Panc1 (cell line): ENCODE data around the gene KMT2C. TPM values are rescaled to one million over a fixed set of nuclear protein-coding genes. Genes with fewer than 3 reads are reported as not detected.

Source experiments
- ATAC-seq: fragments of 200-7000 bp; cut with Tn5 transposase; 2 replicates; pipeline ENCODE4 v1.9.1; 2020; ENCODE audit warnings: mild to moderate bottlenecking, moderate library complexity
- BruUV-seq: library from RNA; stranded (reverse); fragments of 400-500 nt; replicated peaks from 2 replicates; lab custom pipeline; 2021; lab: Mats Ljungman, UMichigan
- CTCF ChIA-PET: fragments of 300-600 bp; sonication (Branson Sonifier 250); formaldehyde crosslinking; loops from one replicate; lab custom pipeline; 2022; ENCODE audit warnings: antibody characterized with exemption; lab: Charles Lee
- POLR2A ChIA-PET: fragments of 300-600 bp; sonication (Branson Sonifier 250); formaldehyde crosslinking; loops from one replicate; lab custom pipeline; 2022; ENCODE audit warnings: antibody characterized with exemption; lab: Charles Lee
- DNase-seq: peaks from one replicate; pipeline ENCODE4 v3.0.0-alpha.2; 2010; ENCODE audit warnings: low read depth, low spot score
- H3K27ac ChIP-seq: 2 replicates; pipeline ENCODE4 v1.5.1; 2011; ENCODE audit warnings: mild to moderate bottlenecking, low read length, inconsistent platforms
- H3K27me3 ChIP-seq: fragments of 200-500 bp; sonication (Bioruptor generic); 2 replicates; pipeline ENCODE4 v1.6.0; 2014; ENCODE audit warnings: low read length, inconsistent platforms; ENCODE audit not compliant: control insufficient read depth, insufficient read depth
- H3K36me3 ChIP-seq: fragments of 200-500 bp; sonication (Bioruptor generic); 2 replicates; pipeline ENCODE4 v1.5.1; 2014; ENCODE audit warnings: inconsistent platforms, mild to moderate bottlenecking, low read length, moderate library complexity; ENCODE audit not compliant: control insufficient read depth, insufficient read depth
- H3K4me1 ChIP-seq: 2 replicates; pipeline ENCODE4 v1.5.1; 2011; ENCODE audit warnings: inconsistent platforms, mild to moderate bottlenecking, low read length, moderate library complexity; ENCODE audit not compliant: control insufficient read depth, insufficient read depth
- H3K4me3 ChIP-seq, 2 experiments: 2 replicates each; pipeline ENCODE4 v1.5.1; 2011 to 2012; ENCODE audit warnings: low read depth in 2 of 2, low read length in 2 of 2, mild to moderate bottlenecking in 2 of 2, inconsistent platforms in 1 of 2, moderate library complexity in 1 of 2
- H3K9me3 ChIP-seq: fragments of 200-500 bp; sonication (Bioruptor generic); 2 replicates; pipeline ENCODE4 v1.5.1; 2014; ENCODE audit warnings: low read depth, mild to moderate bottlenecking, inconsistent platforms, low read length, moderate library complexity; ENCODE audit not compliant: control insufficient read depth, insufficient read depth
- POLR2AphosphoS5 ChIP-seq: IDR thresholded peaks from 2 replicates; pipeline ENCODE4 v1.6.1; 2012; ENCODE audit warnings: mild to moderate bottlenecking, low read depth, low read length, moderate library complexity
- SIN3A ChIP-seq: IDR thresholded peaks from 2 replicates; pipeline ENCODE4 v1.6.1; 2012; ENCODE audit warnings: low read depth, mild to moderate bottlenecking, low read length, moderate library complexity, borderline replicate concordance; ENCODE audit not compliant: insufficient read depth
- TCF7L2 ChIP-seq: IDR thresholded peaks from 2 replicates; pipeline ENCODE4 v1.6.1; 2011; ENCODE audit warnings: mild to moderate bottlenecking, low read depth, low read length, inconsistent platforms
- in situ Hi-C: cut with HindIII; loops from 2 replicates; pipeline ENCODE4 v1.10.0; 2016; ENCODE audit warnings: low sequenced_read_pairs, low pct_unique_long_range_greater_than_20kb
- intact Hi-C: fragments of 100-400 bp; cut with micrococcal nuclease; formaldehyde crosslinking; loops from one replicate; pipeline ENCODE4 v1.10.0; 2022; ENCODE audit not compliant: unreplicated experiment
- total RNA-seq: library from RNA; stranded (reverse); gene quantifications from one replicate; pipeline ENCODE4 v1.2.1, GENCODE V29; 2021; ENCODE audit not compliant: unreplicated experiment
- TF ChIP-seq, protein P1 (sequence below), 2 experiments: IDR thresholded peaks; 2 replicates each; pipeline ENCODE4 v1.6.1; 2011 to 2012; ENCODE audit warnings: low read depth in 2 of 2, control low read depth in 1 of 2, low read length in 1 of 2, mild to moderate bottlenecking in 1 of 2, moderate library complexity in 1 of 2; ENCODE audit not compliant: insufficient read depth in 1 of 2
- TF ChIP-seq, protein P2 (sequence below): fragments of 450-650 bp; IDR thresholded peaks from 2 replicates; pipeline ENCODE4 v1.5.1; 2017; ENCODE audit warnings: mild to moderate bottlenecking

Gene KMT2C
- total RNA-seq, 1 experiment from 2014 or later: 42.5 TPM

DNA sequence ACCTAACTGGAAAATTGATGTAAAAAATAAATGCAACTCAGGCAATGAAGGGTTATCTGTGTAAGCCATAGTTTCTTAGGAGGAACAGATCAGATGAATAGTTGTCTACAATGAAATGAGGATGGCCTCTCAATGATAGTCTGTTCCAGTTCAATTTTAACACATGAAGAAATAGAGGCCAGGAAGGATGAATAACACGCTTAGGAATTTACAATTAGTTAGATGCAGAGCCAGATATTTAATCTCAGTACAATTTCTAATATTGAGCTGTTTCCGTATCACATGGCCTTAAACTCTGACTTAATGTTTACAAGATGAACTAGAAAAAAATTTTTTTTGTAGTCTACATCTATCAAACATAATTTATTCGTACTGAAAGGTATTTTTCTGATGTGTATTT lies 233.7 kb downstream of the KMT2C start:
- Histone ChIP-seq H3K36me3 (peaks cover 2% of the 10 kb centered on the region; the same call in 1 of the 2 replicates), H3K4me3 (no peak overlapping the region), H3K27ac (no peak overlapping the region), H3K9me3 (no peaks in the 10 kb centered on the region), H3K27me3 (no peaks in the 10 kb centered on the region), H3K4me1 (no peaks in the 10 kb centered on the region)
- no peak for ATAC-seq
- no peak for DNase-seq
- ChIA-PET CTCF (no interaction called here), POLR2A (no interaction called here)
- in situ Hi-C loops (no loop called here), intact Hi-C loops (no loop called here)
- BruUV-seq: no TSS peak
- no peak for TF ChIP-seq TCF7L2
- TF ChIP-seq, protein P1, sequence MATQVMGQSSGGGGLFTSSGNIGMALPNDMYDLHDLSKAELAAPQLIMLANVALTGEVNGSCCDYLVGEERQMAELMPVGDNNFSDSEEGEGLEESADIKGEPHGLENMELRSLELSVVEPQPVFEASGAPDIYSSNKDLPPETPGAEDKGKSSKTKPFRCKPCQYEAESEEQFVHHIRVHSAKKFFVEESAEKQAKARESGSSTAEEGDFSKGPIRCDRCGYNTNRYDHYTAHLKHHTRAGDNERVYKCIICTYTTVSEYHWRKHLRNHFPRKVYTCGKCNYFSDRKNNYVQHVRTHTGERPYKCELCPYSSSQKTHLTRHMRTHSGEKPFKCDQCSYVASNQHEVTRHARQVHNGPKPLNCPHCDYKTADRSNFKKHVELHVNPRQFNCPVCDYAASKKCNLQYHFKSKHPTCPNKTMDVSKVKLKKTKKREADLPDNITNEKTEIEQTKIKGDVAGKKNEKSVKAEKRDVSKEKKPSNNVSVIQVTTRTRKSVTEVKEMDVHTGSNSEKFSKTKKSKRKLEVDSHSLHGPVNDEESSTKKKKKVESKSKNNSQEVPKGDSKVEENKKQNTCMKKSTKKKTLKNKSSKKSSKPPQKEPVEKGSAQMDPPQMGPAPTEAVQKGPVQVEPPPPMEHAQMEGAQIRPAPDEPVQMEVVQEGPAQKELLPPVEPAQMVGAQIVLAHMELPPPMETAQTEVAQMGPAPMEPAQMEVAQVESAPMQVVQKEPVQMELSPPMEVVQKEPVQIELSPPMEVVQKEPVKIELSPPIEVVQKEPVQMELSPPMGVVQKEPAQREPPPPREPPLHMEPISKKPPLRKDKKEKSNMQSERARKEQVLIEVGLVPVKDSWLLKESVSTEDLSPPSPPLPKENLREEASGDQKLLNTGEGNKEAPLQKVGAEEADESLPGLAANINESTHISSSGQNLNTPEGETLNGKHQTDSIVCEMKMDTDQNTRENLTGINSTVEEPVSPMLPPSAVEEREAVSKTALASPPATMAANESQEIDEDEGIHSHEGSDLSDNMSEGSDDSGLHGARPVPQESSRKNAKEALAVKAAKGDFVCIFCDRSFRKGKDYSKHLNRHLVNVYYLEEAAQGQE (IDR thresholded peaks at IDR 0.05; ENCODE audit: insufficient read depth in 1 of 2, low read depth in 2 of 2, low read length in 1 of 2): no peak
- TF ChIP-seq, protein P2, sequence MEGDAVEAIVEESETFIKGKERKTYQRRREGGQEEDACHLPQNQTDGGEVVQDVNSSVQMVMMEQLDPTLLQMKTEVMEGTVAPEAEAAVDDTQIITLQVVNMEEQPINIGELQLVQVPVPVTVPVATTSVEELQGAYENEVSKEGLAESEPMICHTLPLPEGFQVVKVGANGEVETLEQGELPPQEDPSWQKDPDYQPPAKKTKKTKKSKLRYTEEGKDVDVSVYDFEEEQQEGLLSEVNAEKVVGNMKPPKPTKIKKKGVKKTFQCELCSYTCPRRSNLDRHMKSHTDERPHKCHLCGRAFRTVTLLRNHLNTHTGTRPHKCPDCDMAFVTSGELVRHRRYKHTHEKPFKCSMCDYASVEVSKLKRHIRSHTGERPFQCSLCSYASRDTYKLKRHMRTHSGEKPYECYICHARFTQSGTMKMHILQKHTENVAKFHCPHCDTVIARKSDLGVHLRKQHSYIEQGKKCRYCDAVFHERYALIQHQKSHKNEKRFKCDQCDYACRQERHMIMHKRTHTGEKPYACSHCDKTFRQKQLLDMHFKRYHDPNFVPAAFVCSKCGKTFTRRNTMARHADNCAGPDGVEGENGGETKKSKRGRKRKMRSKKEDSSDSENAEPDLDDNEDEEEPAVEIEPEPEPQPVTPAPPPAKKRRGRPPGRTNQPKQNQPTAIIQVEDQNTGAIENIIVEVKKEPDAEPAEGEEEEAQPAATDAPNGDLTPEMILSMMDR: no peak
- no peak for TF ChIP-seq POLR2AphosphoS5
- no peak for TF ChIP-seq SIN3A

DNA sequence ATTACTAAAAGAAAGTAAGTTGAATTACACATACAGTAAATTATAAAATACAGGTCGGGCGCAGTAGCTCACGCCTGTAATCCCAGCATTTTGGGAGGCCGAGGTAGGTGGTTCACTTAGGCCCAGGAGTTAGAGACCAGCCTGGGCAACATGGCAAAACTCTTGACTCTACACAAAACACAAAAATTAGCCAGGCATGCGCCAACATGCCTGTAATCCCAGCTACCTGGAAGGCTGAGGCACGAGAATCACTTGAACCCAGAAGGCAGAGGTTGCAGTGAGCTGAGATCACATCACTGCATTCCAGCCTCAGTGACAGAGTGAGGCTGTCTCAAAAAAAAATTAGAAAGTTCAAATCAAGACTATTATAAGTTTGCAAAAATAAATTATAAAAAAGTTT lies 235.4 kb downstream of the KMT2C start:
- Histone ChIP-seq H3K27me3 (no peaks in the 10 kb centered on the region), H3K9me3 (no peaks in the 10 kb centered on the region), H3K4me3 (no peak overlapping the region), H3K4me1 (no peaks in the 10 kb centered on the region), H3K27ac (no peak overlapping the region), H3K36me3 (peaks cover 2% of the 10 kb centered on the region; the same call in 1 of the 2 replicates)
- BruUV-seq: no TSS peak
- TF ChIP-seq, protein P2: no peak
- no peak for TF ChIP-seq TCF7L2
- no peak for TF ChIP-seq SIN3A
- CTCF ChIA-PET: no interaction called here
- in situ Hi-C loops (no loop called here), intact Hi-C loops (no loop called here)
- POLR2A ChIA-PET: no interaction called here
- no peak for DNase-seq
- no peak for ATAC-seq
